GM12892 (cell line): ENCODE results near the gene NPC1L1.

Experiments
- POLR2A ChIP-seq: IDR thresholded peaks from 2 replicates; pipeline ENCODE4 v1.6.1; 2011; ENCODE audit warnings: low read depth, low read length, control low read depth
- POLR2AphosphoS5 ChIP-seq: IDR thresholded peaks from 2 replicates; pipeline ENCODE4 v1.6.1; 2011; ENCODE audit warnings: low read depth, low read length, control low read depth
- TAF1 ChIP-seq: IDR thresholded peaks from 2 replicates; pipeline ENCODE4 v1.6.1; 2011; ENCODE audit warnings: low read depth, mild to moderate bottlenecking, control low read depth, low read length, borderline replicate concordance

DNA sequence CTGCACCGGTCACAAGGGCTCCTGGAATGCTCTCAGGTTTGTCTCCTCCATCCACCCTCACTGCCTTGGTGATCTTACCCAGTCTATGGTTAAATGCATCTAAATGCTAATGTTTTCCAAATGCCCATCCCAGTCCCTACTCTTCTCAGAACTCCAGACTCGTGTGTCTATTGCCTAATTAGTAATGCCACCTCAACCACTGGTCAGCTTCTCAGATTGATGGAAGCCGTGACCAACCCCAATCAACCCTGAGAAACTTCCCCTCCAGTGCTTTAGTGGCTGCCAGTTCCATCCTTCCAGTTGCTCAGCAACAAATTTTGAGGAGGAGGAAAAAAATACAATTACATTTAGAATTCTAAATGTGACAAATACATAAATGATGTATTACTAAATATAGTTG is 69.3 kb downstream of the NPC1L1 start:
- TF ChIP-seq POLR2AphosphoS5 (no peak), TAF1 (no peak), POLR2A (no peak)
